ENCODE measurements around the gene OBSCN. TPM values are rescaled to one million over a fixed set of nuclear protein-coding genes. Genes with fewer than 3 reads are reported as not detected.
A peak's percentile ranks its signal among the peaks of the same experiment; 100 is the strongest.

Gene OBSCN
- total and polyA plus RNA-seq, 12 donors, result 0.90 to 18.0 (median 5.9) TPM

DNA sequence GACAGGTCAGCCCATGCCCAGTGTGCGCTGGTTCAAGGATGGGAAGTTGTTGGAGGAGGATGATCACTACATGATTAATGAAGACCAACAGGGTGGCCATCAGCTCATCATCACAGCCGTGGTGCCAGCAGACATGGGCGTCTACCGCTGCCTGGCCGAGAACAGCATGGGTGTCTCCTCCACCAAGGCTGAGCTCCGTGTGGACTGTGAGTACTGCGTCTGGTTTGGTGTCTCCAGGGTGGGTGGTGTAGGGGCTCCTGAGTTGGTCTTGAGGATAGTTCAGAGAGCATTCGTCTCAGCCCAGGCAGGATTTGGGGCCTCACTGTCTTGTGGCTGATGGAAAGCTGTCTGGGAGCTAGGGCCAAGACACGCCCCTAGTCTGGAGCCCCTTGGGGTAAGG lies 115.6 kb downstream of the OBSCN start:
- no peak overlapping the region for H3K4me3 ChIP-seq
- intact Hi-C loops (cut with DNase I), result no loop called here
- WGBS, 4 donors, result 86 to 89% (median 87%) methylated on average over 7 to 9 of the region's 9 CpGs
- no peaks in the 10 kb centered on the region for H3K36me3 ChIP-seq (replicated peaks in 1 of 2)
- TF ChIP-seq, protein P1, sequence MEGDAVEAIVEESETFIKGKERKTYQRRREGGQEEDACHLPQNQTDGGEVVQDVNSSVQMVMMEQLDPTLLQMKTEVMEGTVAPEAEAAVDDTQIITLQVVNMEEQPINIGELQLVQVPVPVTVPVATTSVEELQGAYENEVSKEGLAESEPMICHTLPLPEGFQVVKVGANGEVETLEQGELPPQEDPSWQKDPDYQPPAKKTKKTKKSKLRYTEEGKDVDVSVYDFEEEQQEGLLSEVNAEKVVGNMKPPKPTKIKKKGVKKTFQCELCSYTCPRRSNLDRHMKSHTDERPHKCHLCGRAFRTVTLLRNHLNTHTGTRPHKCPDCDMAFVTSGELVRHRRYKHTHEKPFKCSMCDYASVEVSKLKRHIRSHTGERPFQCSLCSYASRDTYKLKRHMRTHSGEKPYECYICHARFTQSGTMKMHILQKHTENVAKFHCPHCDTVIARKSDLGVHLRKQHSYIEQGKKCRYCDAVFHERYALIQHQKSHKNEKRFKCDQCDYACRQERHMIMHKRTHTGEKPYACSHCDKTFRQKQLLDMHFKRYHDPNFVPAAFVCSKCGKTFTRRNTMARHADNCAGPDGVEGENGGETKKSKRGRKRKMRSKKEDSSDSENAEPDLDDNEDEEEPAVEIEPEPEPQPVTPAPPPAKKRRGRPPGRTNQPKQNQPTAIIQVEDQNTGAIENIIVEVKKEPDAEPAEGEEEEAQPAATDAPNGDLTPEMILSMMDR (IDR thresholded peaks at IDR 0.05), result no peak
- no peak for TF ChIP-seq POLR2A (IDR thresholded peaks at IDR 0.05)
- H3K27ac ChIP-seq, result no peak overlapping the region
- no peaks in the 10 kb centered on the region for H3K4me1 ChIP-seq (replicated peaks in 1 of 2)
- H3K9me3 ChIP-seq (replicated peaks in 1 of 3), result no peaks in the 10 kb centered on the region
- no peak for DNase-seq
- no peaks in the 10 kb centered on the region for H3K27me3 ChIP-seq

DNA sequence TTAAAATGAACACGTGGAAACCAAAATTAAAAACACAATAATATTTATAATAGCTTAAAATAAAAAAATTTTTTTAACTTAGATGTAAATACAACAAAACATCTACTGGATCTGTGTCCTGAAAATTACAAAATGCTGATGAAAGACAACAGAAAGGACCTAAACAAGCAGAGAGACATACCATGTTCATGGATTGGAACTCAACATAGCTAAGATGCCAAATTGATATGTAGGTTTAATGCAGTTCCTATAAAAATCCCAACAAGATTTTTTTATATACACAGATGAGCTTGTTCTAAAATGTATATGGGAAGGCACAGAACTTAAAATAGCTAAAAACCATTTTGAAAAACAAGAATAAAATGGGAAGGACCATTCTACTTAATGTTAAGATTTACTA lies 117.4 kb downstream of the OBSCN start:
- Histone ChIP-seq H3K4me1 (replicated peaks in 1 of 2) (no peaks in the 10 kb centered on the region), H3K4me3 (no peak overlapping the region), H3K27ac (no peak overlapping the region), H3K9me3 (replicated peaks in 1 of 3) (no peaks in the 10 kb centered on the region), H3K27me3 (no peaks in the 10 kb centered on the region), H3K36me3 (replicated peaks in 1 of 2) (no peaks in the 10 kb centered on the region)
- no peak for TF ChIP-seq POLR2A (IDR thresholded peaks at IDR 0.05)
- TF ChIP-seq, protein P1 (IDR thresholded peaks at IDR 0.05), result no peak
- no peak for DNase-seq
- 69 to 83% (median 78%) methylated on average over 1 of the region's 1 CpG for WGBS, 4 donors
- intact Hi-C loops (cut with DNase I), result no loop called here

DNA sequence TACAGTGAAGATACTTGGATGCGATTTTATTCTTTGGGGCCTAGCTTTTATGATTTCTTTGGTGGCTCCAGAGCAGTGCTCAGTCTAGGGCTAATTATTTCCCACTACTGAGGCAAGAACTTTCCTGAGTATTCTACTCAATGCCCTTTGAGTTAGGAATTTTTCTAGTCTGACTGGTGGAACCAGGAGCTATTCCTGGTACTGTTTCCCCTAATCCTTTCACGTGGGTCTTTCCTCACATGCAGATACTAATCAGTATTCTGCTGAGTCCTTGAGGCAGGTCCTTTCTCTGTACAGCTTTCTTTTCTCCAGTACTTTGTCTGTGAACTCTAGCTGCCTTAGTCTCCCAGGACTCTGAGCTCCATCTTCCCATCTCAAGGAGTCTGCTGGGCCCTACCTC lies 122.0 kb downstream of the OBSCN start:
- DNase-seq, result no peak
- Histone ChIP-seq H3K27ac (no peak overlapping the region), H3K4me3 (no peak overlapping the region), H3K9me3 (replicated peaks in 1 of 3) (no peaks in the 10 kb centered on the region), H3K27me3 (no peaks in the 10 kb centered on the region), H3K36me3 (replicated peaks in 1 of 2) (no peaks in the 10 kb centered on the region), H3K4me1 (replicated peaks in 1 of 2) (no peaks in the 10 kb centered on the region)
- TF ChIP-seq, protein P1 (IDR thresholded peaks at IDR 0.05), result no peak
- TF ChIP-seq POLR2A (IDR thresholded peaks at IDR 0.05), result no peak
- 69 to 84% (median 77%) methylated on average over 2 of the region's 2 CpGs for WGBS, 4 donors
- intact Hi-C loops (cut with DNase I), result no loop called here

DNA sequence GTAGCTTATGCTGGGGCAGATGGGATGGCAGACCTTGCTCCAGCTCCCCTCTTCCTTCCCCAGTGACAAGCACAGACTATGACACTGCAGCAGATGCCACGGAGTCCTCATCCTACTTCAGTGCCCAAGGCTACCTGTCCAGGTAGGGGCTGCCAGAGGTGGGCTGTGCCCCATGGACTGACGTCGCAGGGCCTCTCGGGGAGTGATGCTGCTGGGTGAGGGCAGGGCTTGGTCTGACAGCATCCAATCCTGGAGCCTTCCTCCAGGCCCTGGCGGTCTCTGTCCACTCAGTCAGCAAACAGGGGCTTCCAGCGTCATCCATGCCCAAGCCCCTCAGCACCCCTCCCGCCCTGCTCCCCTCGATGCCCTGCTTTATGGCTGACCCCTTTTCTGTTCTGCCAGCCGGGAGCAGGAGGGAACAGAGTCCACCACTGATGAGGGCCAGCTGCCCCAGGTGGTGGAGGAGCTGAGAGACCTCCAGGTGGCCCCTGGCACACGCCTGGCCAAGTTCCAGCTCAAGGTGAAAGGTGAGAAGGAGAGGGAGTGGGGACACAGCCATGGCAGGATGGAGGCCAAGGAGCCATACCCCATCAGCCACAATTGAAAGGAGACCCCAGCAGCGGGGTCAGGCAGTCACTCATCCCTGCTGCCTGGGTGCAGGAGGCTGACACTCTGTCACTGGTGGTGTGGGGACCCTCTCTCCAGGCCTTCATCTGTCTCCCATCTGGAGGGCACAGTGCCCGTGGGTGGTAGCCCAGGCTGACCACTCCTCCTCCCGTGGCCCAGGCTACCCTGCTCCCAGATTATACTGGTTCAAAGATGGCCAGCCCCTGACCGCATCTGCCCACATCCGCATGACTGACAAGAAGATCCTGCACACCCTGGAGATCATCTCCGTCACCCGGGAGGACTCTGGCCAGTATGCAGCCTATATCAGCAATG lies 125.2 kb downstream of the OBSCN start:
- Histone ChIP-seq H3K4me1 (replicated peaks in 1 of 2) (no peaks in the 10 kb centered on the region), H3K27ac (no peak overlapping the region), H3K27me3 (no peaks in the 10 kb centered on the region), H3K4me3 (no peak overlapping the region), H3K9me3 (replicated peaks in 1 of 3) (no peaks in the 10 kb centered on the region), H3K36me3 (replicated peaks in 1 of 2) (no peaks in the 10 kb centered on the region)
- peak in 3 of 7 donors; percentile 7 to 39 (median 9) for DNase-seq
- no peak for TF ChIP-seq POLR2A (IDR thresholded peaks at IDR 0.05)
- TF ChIP-seq, protein P1 (IDR thresholded peaks at IDR 0.05), result no peak
- WGBS, 4 donors, result 86 to 92% (median 89%) methylated on average over 6 to 17 of the region's 17 CpGs
- intact Hi-C loops (cut with DNase I), result no loop called here

Measured in adrenal gland (tissue), 12 donors.